Measurements from ENCODE around the gene GLB1L.
"Not testable (repeated sequence)": the region's sequence is repeated elsewhere in the genome, so short reads cannot be mapped to it uniquely, and the experiment has no call there.

The GLB1L gene

DNA sequence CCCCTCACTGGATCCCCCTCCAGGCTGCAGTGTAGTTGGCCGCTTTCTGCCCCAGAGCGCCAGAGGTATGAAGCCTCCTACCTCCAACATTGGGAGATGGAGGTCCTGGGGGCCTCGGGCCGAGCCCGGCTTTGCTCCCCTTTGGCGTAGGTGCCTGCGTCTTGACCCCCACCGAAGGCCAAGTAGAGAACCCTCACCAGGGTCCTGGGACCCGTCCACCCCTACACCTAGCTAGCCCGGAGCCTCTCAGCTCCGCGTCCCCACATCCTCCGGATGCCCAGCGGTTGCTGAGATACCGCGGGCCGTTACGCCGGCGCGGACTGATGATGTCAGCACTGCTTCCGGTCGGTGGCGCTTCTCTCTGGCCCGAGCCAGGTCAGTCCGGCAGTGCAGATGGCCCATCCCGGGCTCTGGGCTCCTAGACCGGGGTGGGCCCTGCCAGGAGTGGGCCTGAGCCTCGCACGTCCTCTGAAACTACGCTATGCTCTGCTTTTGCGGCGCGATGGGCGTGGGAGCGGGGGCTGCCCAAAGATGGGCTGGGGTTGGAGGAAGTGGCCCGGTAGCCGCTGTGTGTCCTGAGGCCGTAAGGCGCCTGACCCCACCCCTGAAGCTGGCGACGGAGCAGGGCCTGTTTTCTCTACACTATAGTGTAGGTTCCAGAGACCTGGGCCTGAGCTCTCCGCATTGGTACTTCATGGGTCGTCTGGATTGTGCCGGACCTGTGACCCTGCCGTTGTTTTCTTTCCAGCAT, at the start of gene GLB1L, which contains the start of gene STK16:
Gene GLB1L, minus strand, starts transcription at position 297 of the 751 bp plus-strand sequence. CDS start 1,871 bp downstream, outside the sequence.
Gene STK16, plus strand, starts transcription at position 332 of the 751 bp plus-strand sequence. CDS start 521 bp downstream, outside the sequence.
- DNase-seq (ENCODE audit: low read depth) = peak; percentile 87

DNA sequence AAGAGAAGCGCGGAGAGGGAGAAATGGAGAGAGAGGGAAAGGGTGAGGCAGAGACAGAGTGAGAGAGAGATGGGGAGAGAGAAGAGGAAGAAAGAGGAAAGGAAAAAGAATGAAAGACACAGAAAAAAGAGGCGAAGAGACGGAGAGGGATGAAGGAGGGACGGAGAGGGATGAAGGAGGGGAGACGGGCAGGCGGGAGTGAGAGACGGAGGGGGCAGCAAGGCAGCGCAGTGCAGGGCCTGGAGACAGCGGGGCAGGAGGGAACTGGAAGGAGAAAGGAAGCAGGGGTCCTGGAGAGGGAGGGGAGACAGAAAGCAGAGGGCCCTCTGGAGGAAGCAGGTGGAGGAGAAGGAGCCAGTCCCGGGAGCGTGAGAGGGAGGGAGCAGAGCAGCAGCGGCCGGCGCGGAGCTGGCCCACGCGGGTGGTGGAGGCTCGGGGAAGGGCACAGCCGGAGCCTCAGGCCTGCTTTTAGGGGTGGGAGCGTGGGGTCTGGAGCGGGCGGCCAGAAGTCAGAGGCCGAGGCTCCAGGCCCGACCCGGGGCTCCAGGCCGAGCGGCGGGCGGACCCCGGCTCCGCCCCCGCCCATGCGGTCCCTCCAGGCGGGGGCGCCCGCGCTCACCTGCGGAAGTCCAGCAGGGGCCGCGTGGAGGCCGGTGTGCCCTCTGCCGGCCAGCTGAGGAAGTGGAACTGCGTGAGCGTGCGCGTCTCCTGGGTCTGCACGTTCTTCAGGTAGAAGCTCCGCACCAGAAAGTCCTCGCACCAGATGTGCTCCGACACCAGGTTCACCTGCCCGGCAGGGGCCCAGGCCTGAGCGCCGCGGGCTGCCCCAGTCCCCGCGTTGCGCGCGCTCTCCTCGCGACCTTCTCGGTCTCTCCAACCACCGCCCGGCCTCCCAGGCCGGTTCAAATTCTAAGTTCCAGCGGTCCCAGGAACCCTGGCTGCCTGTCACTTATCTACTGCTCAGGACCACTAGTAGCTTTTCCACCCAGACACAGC, 49.4 kb upstream of the GLB1L start:
- DNase-seq (ENCODE audit: low read depth) = peak; percentile 42

DNA sequence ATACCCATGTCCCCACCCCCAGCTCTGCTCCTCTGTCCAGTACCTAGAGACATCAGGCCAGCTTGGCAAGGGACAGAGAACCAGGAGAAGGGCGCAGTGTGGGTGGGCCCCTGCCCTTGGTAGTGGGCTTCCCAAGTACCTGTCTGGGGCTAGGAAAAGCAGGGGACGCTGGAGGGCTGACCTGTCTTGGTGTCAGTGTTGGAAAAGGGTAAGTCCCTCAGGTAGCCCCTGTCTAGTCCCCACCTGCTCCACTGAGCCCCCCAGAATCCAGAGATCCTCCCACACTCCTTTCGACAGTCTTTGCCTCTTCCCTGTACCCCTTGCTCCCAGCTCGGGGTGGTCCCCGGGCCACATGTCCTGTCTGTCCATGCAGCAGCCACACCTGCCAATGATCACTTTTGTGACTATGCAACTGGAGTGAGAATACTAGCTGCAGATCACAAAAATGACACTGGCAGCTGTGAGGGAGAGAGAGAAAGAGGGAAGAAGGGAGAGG, 48.5 kb upstream of the GLB1L start:
- DNase-seq (ENCODE audit: low read depth) = no peak

DNA sequence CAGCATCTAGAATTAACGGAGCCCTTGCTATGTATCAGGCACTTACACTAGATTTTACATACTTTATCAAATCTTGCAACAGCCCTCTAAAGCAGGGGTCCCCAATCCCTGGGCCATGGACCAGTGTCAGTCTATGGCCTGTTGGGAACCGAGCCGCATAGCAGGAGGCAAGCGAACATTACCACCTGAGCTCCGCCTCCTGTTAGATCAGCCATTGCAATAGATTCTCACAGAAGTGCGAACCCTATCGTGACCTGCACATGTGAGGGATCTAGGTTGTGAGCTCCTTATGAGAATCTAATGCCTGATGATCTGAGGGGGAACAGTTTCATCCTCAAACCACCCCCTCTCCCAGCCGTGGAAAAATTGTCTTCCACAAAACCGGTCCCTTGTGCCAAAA, 47.4 kb upstream of the GLB1L start:
- DNase-seq (ENCODE audit: low read depth) = no peak

DNA sequence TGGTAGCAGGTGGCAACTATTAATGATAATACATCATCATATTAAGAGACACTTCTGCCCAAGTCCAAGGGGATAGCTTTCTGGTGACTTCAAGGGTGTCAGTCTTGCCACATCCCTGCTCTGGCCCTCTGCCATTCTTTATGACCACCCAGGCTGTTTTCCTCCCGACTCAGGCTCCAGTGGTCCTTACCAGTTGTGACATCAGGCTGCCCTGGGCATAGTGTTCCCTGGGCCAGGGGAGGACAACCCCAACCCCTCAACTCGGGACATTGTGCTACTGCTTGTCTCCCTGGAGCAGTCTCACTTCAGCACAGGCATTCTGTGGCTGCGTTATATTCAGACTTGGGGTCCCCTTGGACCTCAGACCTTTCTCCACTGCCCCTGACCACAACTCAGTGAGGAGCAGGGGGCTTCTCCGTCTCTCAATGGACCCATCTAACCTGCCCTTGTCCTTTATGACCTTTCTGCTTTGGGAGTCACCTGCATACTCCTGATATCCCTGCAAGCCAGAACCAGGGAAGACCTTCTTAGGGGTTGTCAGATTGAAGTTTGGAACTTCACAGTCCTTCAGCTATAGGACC, 46.8 kb upstream of the GLB1L start:
- DNase-seq (ENCODE audit: low read depth) = no peak

DNA sequence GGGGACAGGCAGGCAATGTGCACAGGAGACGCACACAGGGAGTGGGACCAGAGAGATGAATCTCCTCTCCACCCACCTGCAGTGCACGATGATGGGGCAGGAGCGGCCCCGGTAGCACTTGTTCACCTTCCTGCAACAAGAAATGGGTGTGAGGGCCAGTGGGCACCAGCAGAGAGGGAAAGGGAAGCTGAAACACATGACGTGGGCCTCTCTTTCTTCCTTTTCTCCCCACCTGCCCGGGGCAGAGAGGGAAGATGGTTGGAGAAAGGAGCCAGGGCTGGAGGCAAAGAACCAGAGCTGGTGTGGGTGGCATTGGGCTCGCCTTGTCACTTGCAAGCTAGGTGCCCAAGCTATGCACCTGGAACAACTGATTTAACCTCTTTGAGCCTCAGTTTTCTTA, 46.1 kb upstream of the GLB1L start:
- DNase-seq (ENCODE audit: low read depth) = no peak

DNA sequence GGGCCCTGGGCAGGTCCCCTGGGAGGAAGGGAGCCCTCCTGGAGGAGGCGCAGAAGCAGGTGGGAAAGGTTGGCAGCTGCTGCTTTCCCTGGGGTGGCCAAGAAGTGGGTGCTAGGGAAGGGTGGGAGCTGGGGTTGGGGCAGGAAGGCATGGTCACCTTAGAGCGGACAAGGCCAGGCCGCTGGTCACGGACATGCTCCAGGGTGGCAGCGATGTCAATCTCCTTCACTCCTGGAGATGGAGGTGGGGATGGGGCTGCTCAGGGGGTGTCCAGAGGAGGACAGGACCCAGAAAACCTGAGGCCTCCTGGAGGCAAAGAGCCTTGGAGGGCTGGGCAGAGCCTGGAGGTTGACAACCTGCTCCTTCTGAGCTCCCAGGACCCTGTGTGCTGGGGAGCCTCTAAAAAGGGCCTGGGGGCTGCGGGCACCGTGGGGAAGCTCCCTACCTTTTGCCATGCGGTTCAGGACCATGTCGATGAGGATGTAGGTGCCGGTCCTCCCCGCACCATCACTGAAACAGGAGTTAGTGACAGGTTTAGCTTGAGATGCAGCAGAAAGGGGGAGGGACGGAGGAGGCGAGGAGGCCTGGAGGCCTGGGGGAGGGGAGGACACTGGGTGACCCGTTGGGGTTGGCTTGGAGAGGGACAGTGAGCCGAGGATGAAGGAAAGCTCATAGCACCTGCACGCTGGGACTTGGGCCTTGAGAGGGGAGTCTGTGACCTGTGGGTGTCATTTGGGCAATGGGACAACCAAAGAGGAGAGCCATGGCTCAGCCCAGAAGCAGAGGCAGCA, 45.3 kb upstream of the GLB1L start:
- DNase-seq (ENCODE audit: low read depth) = no peak

DNA sequence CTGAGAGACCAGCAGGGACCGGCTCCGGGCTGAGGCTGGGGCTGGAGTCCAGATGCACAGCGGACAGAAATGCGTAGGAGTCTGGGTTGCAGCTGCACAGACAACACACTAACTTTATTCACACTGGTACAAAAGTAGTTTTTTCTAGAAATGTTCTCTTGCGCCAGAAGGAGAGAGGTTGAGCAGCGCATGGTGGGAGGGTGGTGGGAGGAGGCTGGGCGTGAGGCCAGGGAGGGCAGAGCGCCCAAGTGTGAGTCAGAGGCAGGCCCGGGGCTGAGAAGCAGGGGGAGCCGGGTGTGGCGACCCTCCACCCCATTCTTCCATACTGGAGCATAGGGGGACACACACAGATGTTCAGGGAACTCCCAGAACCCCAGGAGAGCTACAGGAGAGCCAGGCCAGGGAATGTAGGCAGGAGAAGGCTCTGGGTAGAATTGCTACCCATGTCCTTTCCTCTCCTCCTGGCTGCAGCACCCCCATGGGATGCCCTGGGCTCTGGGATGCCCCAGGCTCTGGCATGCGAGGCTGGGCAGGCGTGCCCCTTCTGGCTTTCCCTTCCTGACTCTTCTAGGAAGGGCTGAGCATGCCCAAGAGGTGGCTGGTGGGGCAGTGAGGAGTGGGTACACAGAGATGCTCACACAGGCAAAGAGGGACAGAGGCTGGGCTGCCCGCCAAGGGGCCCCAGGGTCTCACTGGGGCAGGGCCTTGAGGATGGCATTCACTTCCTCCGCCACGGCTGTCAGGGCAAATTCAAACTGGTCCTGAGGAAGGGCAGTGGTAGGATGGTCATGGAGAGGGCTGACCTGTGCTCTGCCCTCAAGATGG, 44.5 kb upstream of the GLB1L start:
- DNase-seq (ENCODE audit: low read depth) = peak; percentile 78

DNA sequence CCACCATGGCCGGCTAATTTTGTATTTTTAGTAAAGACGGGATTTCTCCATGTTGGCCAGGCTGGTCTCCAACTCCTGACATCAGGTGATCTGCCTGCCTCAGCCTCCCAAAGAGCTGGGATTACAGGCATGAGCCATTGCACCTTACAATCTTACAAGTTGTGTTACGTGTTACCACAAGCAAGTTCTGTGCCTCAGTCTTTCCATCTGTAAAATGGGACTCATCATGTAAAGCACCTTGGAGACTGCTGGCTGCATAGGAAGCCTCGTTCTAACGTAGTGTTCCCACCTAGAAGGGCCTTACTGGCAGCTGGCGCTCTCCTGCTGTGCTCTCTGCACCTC, 43.9 kb upstream of the GLB1L start:
- no peak for DNase-seq (ENCODE audit: low read depth)

DNA sequence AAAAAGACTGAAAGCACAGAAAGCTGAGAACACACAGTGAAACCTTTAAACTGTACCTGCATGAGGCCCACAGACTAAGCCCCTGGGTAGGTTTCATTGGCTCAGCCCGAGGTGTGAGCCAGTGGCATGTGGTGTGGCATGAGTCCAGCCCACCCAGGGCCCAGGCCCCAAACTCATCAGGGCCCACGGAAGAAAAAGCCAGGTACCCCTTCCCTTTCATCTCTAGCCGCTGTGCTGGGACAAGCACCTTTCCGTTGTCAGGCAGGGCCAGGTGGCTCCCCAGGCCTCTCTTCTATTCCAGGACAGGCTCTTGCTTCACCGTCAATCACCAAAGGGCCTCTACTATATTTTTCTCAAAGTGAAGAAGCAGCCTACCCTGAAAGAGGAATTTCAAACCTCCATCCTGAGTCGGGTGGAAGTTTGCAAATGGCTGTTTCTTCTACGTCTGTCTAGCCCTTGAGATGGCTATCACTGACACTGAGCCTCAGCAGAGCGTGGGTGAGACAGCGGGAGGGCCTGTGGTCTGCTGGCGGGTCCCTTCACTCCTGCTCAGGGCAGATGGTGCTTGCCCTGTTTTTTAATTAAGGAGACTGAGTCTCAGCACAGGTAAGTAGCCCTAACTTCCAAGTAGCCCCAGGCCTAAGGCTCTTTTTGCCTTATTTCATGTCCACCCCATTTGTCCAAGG, 42.5 kb upstream of the GLB1L start:
- DNase-seq (ENCODE audit: low read depth) = no peak

DNA sequence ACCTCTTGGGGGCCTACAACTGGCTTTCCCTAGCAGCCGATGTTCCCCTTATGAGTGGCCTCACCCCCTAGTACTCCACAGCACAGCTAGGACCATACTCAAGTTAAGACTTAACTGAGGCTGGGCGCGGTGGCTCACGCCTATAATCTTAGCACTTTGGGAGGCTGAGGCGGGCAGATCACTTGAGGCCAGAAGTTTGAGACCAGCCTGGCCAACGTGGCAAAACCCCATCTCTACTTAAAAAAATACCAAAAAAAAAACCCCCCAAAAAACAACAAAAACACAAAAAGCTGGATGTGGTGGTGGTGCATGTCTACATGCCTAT, 41.8 kb upstream of the GLB1L start:
- DNase-seq (ENCODE audit: low read depth) = not testable (repeated sequence)

DNA sequence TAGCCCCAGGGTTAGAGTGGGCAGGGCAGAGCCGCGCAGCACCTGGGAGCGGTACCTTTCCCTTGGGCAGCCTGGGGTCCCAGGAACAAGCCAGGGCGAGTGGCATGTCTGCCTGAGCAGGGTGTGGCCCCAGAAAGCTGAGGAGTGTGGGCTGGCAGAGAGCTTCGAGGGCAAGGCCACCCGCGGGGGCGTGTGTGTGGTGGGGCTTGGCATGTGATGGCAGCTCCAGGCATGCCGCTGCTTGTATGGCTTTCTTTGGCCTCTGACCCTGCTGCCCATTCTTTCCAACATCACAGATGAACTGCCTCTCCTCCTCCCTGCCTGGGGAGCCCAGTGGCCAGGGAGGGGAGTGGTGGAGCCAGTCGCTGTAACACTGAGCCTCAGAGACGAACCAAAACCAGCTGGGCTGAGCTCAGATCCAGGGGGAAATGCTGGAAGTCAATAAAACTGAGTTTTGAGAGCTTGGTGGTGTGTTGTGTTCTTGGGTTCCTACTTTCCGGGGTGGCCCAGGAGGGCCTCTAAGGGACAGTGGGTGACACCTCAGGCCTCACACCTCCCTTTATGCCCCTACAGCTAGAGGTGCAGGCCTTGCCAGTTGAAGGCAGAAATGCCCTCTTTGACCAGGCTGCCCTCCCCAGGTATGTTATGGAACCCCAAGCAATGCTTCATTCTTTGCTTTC, 41.3 kb upstream of the GLB1L start:
- DNase-seq (ENCODE audit: low read depth) = no peak

DNA sequence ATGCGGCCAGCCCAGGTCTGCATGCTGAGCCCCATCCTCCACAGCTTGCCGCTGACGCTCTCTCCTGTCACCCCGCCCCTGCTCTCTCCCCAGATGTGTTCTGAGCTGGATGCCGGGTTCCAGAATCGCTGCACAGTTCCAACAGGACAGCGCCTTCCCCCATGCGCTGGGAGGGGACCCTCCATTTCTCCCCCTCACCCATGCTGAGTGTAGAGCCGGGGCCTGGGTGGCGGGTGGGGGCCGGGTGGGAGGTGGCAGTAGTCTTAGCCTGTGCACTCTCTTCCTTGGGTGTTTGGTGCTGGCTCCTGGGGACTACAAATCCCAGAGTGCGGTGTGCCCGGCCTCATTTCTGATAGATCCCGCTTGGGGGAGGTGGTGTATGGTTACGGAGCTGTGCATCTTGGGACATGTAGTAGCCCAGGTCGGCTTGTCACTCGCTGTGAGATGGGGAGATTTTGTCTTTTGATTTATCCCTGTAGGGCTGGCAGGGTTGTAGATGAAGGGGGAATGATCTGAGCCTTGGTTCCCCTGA, 40.7 kb upstream of the GLB1L start:
- peak; percentile 39 for DNase-seq (ENCODE audit: low read depth)

DNA sequence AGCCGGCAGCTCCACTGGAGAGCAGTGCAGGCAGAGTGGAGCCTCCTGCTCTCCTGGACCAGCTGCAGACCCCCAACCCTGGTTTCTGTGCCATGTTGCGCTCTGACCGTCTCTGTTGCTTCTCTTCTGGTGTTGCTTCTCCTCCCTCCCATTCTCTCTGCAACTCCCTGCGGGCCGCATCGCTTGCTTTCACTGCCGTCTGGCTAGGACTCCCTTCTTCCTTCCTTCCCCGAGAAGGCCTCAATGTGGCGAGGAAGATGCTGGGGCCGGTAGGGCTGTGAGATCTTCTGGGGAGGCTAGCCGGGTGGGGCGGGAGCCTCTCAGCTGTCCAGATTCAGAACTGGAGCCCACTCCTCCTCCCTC, 40.1 kb upstream of the GLB1L start:
- no peak for DNase-seq (ENCODE audit: low read depth)

DNA sequence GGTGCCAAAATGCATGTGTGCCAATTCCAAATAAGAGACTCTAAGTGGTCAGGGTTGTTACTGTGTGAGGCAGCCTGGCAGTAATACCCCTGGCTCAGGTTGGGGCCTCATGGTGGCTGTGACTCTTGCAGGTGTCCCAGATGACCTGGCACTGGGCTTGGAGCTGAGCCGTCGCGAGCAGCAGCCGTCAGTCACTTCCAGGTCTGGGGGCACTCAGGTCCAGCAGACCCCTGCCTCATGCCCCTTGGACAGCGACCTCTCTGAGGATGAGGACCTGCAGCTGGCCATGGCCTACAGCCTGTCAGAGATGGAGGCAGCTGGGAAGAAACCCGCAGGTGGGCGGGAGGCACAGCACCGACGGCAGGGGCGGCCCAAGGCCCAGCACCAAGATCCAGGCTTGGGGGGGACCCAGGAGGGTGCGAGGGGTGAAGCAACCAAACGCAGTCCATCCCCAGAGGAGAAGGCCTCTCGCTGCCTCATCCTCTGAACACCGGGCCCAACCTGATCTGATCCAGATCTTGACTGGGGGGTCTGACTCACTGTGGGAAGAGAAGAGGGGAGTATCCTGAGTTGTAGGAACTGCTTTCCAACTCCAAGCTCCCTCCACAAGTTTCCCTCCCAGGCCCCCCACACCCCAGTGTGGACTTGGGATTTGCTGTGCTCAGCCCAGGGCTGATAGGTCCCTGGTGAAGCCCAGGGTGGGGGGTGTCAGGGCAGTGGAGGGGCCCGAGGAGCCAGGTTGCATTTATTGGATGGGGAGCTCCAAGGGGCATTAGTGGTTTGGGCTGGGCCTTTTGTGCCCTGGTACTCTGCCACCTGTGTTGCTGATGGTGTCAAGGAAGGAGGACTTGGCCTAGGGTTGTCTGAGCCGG, 39.5 kb upstream of the GLB1L start:
- no peak for DNase-seq (ENCODE audit: low read depth)

DNA sequence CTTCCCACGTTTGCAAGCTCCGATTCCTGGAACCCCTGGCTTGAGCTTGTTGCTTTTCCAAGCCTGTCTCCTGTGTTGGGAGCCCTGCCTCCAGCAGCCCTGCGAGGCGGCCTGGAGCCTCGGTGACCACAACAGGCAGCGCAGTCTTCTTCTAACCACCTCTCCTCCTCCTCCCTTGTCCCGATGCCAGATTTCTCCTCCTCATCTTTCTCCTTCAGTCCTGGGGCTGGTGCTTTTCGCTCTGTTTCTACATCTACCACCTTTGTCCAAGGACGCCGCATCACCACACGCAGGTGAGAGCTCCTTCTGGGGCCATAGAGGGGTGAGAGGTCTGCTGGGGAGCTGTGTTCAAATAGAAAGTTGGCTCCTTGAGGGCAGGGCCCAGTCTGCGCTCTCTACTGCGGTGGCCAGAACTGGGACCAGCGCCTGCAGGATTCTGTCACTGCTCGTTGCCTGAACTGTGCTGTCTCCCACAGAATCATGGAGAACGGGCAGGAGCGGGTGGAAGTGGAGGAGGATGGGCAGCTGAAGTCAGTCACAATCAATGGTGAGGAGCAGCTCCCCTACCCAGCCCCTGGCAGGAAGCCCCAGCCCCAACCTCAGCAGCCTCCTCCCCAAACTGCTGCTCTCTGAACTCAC, 37.8 kb upstream of the GLB1L start:
- no peak for DNase-seq (ENCODE audit: low read depth)

DNA sequence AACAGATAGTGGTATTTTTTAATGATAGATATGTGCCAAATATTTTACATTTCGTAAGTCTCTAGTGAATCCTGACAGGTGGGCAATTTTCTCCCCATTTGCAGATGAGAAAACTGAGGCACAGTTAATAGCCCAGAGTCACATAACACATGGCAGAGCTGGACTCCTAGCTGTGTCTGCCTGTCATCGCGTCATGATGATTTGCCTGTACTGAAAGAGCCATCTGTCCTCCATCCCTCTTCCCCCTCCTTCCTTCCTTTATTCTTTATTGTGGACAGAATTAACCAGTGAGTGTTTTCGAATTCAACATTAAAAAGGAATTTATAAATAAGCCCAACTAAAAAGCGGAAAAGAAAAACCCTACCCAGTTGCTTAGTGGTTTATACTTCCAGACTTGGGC, 37.1 kb upstream of the GLB1L start:
- DNase-seq (ENCODE audit: low read depth) = no peak

DNA sequence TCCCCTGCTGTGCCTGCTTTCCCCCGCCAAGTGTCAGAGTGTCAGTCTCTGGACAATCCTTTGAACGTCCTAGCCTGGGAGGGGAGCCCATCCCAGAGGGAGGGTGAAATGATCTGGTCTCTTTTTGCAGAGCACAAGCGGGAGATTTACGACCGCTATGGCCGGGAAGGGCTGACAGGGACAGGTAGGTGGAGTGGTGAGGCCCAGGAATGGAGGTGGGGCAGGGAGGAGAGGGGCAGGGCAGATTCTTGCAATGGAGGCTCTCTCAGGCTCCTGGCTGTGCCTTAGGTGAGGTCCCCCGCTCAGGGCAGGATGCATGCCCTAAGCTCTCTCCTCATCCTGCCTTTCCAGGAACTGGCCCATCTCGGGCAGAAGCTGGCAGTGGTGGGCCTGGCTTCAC, 36.3 kb upstream of the GLB1L start:
- no peak for DNase-seq (ENCODE audit: low read depth)

Data from stromal cell of bone marrow (primary cell).